Hematopoietic multipotent progenitor cell treated with erythropoietin and hydrocortisone succinate and interleukin-3 and kit ligand, for 17 days (in vitro differentiated cells): Measurements from ENCODE around the gene ANXA6.

Source experiments
- DNase-seq: peaks from one replicate; pipeline ENCODE4 v3.0.0-alpha.2; 2015; ENCODE audit warnings: low spot score

Gene ANXA6

GRCh38 chr5:151153300-151153699, 4.3 kb downstream of the ANXA6 start:
- no peak for DNase-seq

- DNase-seq, result no peak
These were observed 5.8 kb downstream of the ANXA6 start for GRCh38 chr5:151151793-151152192.

GRCh38 chr5:151151263-151151660, 6.3 kb downstream of the ANXA6 start:
- DNase-seq, result no peak

- DNase-seq, result no peak
These were observed 6.9 kb downstream of the ANXA6 start for GRCh38 chr5:151150471-151151262.

- DNase-seq, result no peak
These were observed 9.0 kb downstream of the ANXA6 start for GRCh38 chr5:151148583-151148982.

GRCh38 chr5:151147033-151147432, 10.5 kb downstream of the ANXA6 start:
- DNase-seq, result no peak

- no peak for DNase-seq
These were observed 11.5 kb downstream of the ANXA6 start for GRCh38 chr5:151146061-151146460.

GRCh38 chr5:151144922-151145321, 12.7 kb downstream of the ANXA6 start:
- no peak for DNase-seq

GRCh38 chr5:151144275-151144674, 13.3 kb downstream of the ANXA6 start:
- no peak for DNase-seq

- DNase-seq, result no peak
These were observed 13.9 kb downstream of the ANXA6 start for GRCh38 chr5:151143645-151144044.

- DNase-seq, result no peak
These were observed 14.6 kb downstream of the ANXA6 start for GRCh38 chr5:151142933-151143332.

GRCh38 chr5:151141535-151141934, 16.0 kb downstream of the ANXA6 start:
- no peak for DNase-seq

GRCh38 chr5:151140686-151141459, 16.7 kb downstream of the ANXA6 start:
- no peak for DNase-seq

GRCh38 chr5:151139646-151140045, 17.9 kb downstream of the ANXA6 start:
- DNase-seq, result no peak

- no peak for DNase-seq
These were observed 18.6 kb downstream of the ANXA6 start for GRCh38 chr5:151139015-151139414.

- DNase-seq, result no peak
These were observed 19.5 kb downstream of the ANXA6 start for GRCh38 chr5:151138114-151138513.

GRCh38 chr5:151137067-151137825, 20.3 kb downstream of the ANXA6 start:
- DNase-seq, result no peak

- no peak for DNase-seq
These were observed 23.4 kb downstream of the ANXA6 start for GRCh38 chr5:151134228-151134627.

GRCh38 chr5:151132963-151133362, 24.6 kb downstream of the ANXA6 start:
- no peak for DNase-seq

- no peak for DNase-seq
These were observed 26.4 kb downstream of the ANXA6 start for GRCh38 chr5:151130922-151131891.

- no peak for DNase-seq
These were observed 27.2 kb downstream of the ANXA6 start for GRCh38 chr5:151130235-151130921.
